Tibial nerve (tissue), 4 donors: ENCODE results near the gene FANCL. TPM values are rescaled to one million over a fixed set of nuclear protein-coding genes. Genes with fewer than 3 reads are reported as not detected.
"Not testable (repeated sequence)": the region's sequence is repeated elsewhere in the genome, so short reads cannot be mapped to it uniquely, and the experiment has no call there.

Experiments
- DNase-seq, 2 donors: peaks; one replicate each; pipeline ENCODE4 v3.0.0-alpha.2; 2019; ENCODE audit warnings: low spot score in 2 of 2
- H3K27ac ChIP-seq, 4 donors: fragments of 200-600 bp; sonication (generic) in 3 of 4; one replicate each; pipeline ENCODE4 v1.5.1; 2017 to 2019; ENCODE audit warnings: mild to moderate bottlenecking in 1 of 4
- H3K27me3 ChIP-seq, 2 donors: fragments of 200-600 bp; sonication (generic) in 1 of 2; one replicate each; pipeline versions ENCODE4 v1.5.1 to v1.6.0; 2017 to 2019
- H3K36me3 ChIP-seq, 3 donors: fragments of 200-600 bp; sonication (generic); one replicate each; pipeline ENCODE4 v1.5.1; 2018 to 2019
- H3K4me1 ChIP-seq, 4 donors: fragments of 200-600 bp; sonication (generic) in 3 of 4; one replicate each; pipeline ENCODE4 v1.5.1; 2017 to 2019
- H3K4me3 ChIP-seq, 4 donors: fragments of 200-600 bp; sonication (generic) in 3 of 4; one replicate each; pipeline ENCODE4 v1.5.1; 2017 to 2019; ENCODE audit warnings: mild to moderate bottlenecking in 1 of 4, moderate library complexity in 1 of 4
- H3K9me3 ChIP-seq, 4 donors: fragments of 200-600 bp; sonication (generic) in 3 of 4; one replicate each; pipeline ENCODE4 v1.5.1; 2017 to 2019
- CTCF ChIP-seq, 5 experiments: fragments of 200-600 bp in 3 of 5; fragments of 450-650 bp in 2 of 5; sonication (generic) in 3 of 5; IDR thresholded peaks; one replicate each; pipeline ENCODE4 v1.5.1; 2016 to 2019; ENCODE audit warnings: antibody characterized with exemption in 5 of 5, mild to moderate bottlenecking in 3 of 5, moderate library complexity in 2 of 5
- EP300 ChIP-seq, 2 donors: sonication (generic); formaldehyde crosslinking; IDR thresholded peaks; one replicate each; pipeline ENCODE4 v1.6.1; 2017; ENCODE audit warnings: antibody characterized with exemption in 2 of 2, mild to moderate bottlenecking in 1 of 2
- POLR2A ChIP-seq, 2 donors: fragments of 450-650 bp; IDR thresholded peaks; one replicate each; pipeline ENCODE4 v1.6.1; 2017; ENCODE audit warnings: antibody characterized with exemption in 2 of 2, mild to moderate bottlenecking in 2 of 2, moderate library complexity in 2 of 2
- WGBS, 2 donors: methylation state at CpG; one replicate each; pipeline ENCODE4 v1.1.5; 2018; 5-methylcytosine and 5-hydroxymethylcytosine counted together
- total RNA-seq, 4 donors: library from RNA; depleted of rRNA; stranded (reverse); fragments of >200 nt; gene quantifications; one replicate each; pipeline ENCODE4 v1.1.0, GENCODE V29; 2016

FANCL gene
- total RNA-seq, 4 donors from 2014 or later, result 19.3 to 26.5 (median 24.5) TPM

GRCh38 chr2:58168130-58168529 is 73.0 kb downstream of the FANCL start:
- not testable (repeated sequence) for DNase-seq, H3K4me1 ChIP-seq
- 82 to 96% methylated on average over 6 of the region's 6 CpGs for WGBS, 2 donors

GRCh38 chr2:58163913-58164312 is 77.2 kb downstream of the FANCL start:
- no peaks in the 10 kb centered on the region for H3K9me3 ChIP-seq
- H3K27me3 ChIP-seq, result no peaks in the 10 kb centered on the region
- DNase-seq, result no peak
- no peak overlapping the region for H3K27ac ChIP-seq
- H3K36me3 ChIP-seq, result peaks cover 0 to 44% (median 0%) of the 10 kb centered on the region in 3 donors
- H3K4me1 ChIP-seq, result no peaks in the 10 kb centered on the region
- no peak overlapping the region for H3K4me3 ChIP-seq
- no peak for TF ChIP-seq EP300 (IDR thresholded peaks at IDR 0.05)
- no peak for TF ChIP-seq POLR2A (IDR thresholded peaks at IDR 0.05)
- no peak for TF ChIP-seq CTCF (IDR thresholded peaks at IDR 0.05)
- 92% methylated on average over 3 of the region's 3 CpGs for WGBS, 2 donors

More at GRCh38 chr2:58168130-58168529, 73.0 kb downstream of the FANCL start:
- peaks cover 0 to 14% (median 5%) of the 10 kb centered on the region in 4 donors for H3K9me3 ChIP-seq
- H3K36me3 ChIP-seq, result peaks cover 0 to 49% (median 0%) of the 10 kb centered on the region in 3 donors
- not testable (repeated sequence) for H3K27me3 ChIP-seq, H3K27ac ChIP-seq, H3K4me3 ChIP-seq

- Histone ChIP-seq H3K9me3 (no peaks in the 10 kb centered on the region), H3K4me1 (no peaks in the 10 kb centered on the region), H3K36me3 (peaks cover 0 to 68% (median 0%) of the 10 kb centered on the region in 3 donors), H3K27ac (no peak overlapping the region), H3K27me3 (no peaks in the 10 kb centered on the region), H3K4me3 (no peak overlapping the region)
- TF ChIP-seq CTCF (IDR thresholded peaks at IDR 0.05), result no peak
- no peak for TF ChIP-seq EP300 (IDR thresholded peaks at IDR 0.05)
- TF ChIP-seq POLR2A (IDR thresholded peaks at IDR 0.05), result no peak
- DNase-seq, result no peak
- WGBS, 2 donors, result 88 to 91% methylated on average over 4 of the region's 4 CpGs
Observed at GRCh38 chr2:58158481-58158880, 82.6 kb downstream of the FANCL start.

GRCh38 chr2:58157754-58158153 is 83.4 kb downstream of the FANCL start:
- DNase-seq, result no peak
- H3K4me1 ChIP-seq, result no peaks in the 10 kb centered on the region
- H3K36me3 ChIP-seq, result peaks cover 0 to 68% (median 0%) of the 10 kb centered on the region in 3 donors
- H3K27ac ChIP-seq, result no peak overlapping the region
- no peaks in the 10 kb centered on the region for H3K27me3 ChIP-seq
- no peaks in the 10 kb centered on the region for H3K9me3 ChIP-seq
- no peak overlapping the region for H3K4me3 ChIP-seq
- TF ChIP-seq CTCF (IDR thresholded peaks at IDR 0.05), result no peak
- TF ChIP-seq POLR2A (IDR thresholded peaks at IDR 0.05), result no peak
- TF ChIP-seq EP300 (IDR thresholded peaks at IDR 0.05), result no peak

GRCh38 chr2:58156780-58157179 is 84.3 kb downstream of the FANCL start:
- Histone ChIP-seq H3K36me3 (peaks cover 0 to 61% (median 0%) of the 10 kb centered on the region in 3 donors), H3K9me3 (no peaks in the 10 kb centered on the region), H3K27ac (no peak overlapping the region), H3K4me1 (no peaks in the 10 kb centered on the region), H3K4me3 (no peak overlapping the region), H3K27me3 (no peaks in the 10 kb centered on the region)
- TF ChIP-seq EP300 (IDR thresholded peaks at IDR 0.05), result no peak
- TF ChIP-seq CTCF (IDR thresholded peaks at IDR 0.05), result no peak
- TF ChIP-seq POLR2A (IDR thresholded peaks at IDR 0.05), result no peak
- DNase-seq, result no peak
